Measurements from ENCODE around the gene AMFR. TPM values are rescaled to one million over a fixed set of nuclear protein-coding genes. Genes with fewer than 3 reads are reported as not detected.

AMFR gene
- total and polyA plus RNA-seq, 4 donors = 43.3 to 309 (median 98.4) TPM

DNA sequence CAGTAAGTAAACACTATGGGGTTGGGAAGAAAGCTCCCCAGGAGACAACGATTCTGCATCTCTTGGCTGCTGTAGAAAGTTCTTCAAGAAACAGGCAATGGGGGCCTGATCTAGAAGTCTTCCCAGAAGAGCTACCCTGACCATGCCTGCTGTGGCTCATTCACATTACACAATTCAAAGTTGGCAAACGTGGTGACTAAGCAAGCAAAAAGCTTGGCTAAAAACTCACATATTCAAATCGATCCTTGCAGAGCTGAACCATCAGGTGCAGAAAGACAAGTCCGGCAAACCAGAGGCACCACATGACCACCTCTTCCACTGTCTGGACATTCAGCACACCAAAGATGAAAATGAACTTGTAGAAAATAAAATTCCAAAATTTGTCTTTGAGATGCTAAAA lies 16.1 kb downstream of the AMFR start (continued):
- TF ChIP-seq, protein P1, sequence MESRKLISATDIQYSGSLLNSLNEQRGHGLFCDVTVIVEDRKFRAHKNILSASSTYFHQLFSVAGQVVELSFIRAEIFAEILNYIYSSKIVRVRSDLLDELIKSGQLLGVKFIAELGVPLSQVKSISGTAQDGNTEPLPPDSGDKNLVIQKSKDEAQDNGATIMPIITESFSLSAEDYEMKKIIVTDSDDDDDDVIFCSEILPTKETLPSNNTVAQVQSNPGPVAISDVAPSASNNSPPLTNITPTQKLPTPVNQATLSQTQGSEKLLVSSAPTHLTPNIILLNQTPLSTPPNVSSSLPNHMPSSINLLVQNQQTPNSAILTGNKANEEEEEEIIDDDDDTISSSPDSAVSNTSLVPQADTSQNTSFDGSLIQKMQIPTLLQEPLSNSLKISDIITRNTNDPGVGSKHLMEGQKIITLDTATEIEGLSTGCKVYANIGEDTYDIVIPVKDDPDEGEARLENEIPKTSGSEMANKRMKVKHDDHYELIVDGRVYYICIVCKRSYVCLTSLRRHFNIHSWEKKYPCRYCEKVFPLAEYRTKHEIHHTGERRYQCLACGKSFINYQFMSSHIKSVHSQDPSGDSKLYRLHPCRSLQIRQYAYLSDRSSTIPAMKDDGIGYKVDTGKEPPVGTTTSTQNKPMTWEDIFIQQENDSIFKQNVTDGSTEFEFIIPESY (IDR thresholded peaks at IDR 0.05) = no peak
- TF ChIP-seq GABPA (IDR thresholded peaks at IDR 0.05 in 1 of 2, conservative IDR thresholded peaks at IDR 0.05 in 1 of 2) (no peak), TAF1 (conservative IDR thresholded peaks at IDR 0.05) (no peak), FOXA2 (IDR thresholded peaks at IDR 0.05) (no peak), EGR1 (IDR thresholded peaks at IDR 0.05; ENCODE audit: low read depth in 2 of 2) (no peak), RAD21 (IDR thresholded peaks at IDR 0.05) (peak; percentile 11 to 52), HNF4G (IDR thresholded peaks at IDR 0.05) (peak; percentile 54), SP1 (IDR thresholded peaks at IDR 0.05) (peak; percentile 43)

DNA sequence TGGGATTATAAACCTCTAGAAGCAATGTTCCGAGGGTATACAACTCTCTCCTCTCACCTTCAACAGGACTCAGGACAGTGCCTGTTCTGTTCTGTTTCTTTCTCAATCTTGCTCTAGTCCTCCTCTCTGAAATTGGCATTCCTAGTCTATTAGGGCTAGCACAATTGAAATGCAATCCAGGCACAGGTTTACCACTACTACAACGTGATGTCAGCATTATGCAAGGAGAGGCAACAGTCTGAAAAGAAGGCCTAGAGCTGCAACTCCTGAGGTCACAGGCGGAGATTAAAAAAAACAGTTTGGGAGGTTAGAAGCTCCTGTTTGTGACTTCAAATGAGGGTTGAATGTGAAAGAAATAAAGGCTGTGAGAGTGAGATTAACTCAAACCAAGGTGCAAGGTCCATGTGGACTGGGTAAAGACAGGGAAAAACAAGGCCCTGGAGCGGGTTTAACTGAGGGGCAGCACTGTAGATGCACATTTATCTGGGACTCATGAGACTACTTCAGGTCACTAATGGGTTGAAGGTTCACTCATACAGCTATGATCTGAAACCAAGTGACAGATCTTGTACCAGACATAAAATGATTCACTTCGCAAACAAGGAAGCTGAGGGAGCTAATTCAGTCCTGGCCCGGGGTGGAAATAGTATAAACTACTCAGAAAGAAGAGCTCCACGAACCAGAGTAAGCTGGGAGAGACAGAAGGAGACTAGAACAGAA lies 16.8 kb downstream of the AMFR start:
- Histone ChIP-seq H3K36me3 (ENCODE audit: control insufficient read depth in 4 of 4, insufficient read depth in 3 of 4, low read depth in 1 of 4, low read length in 3 of 4) (peaks cover 2 to 35% (median 22%) of the 10 kb centered on the region in 4 donors), H3K9me3 (ENCODE audit: control insufficient read depth in 4 of 4, low read length in 3 of 4) (no peaks in the 10 kb centered on the region), H3K27me3 (ENCODE audit: control insufficient read depth in 4 of 4, insufficient read depth in 4 of 4, low read length in 3 of 4) (no peaks in the 10 kb centered on the region), H3K4me1 (ENCODE audit: control insufficient read depth in 4 of 4, insufficient read depth in 4 of 4, low read length in 3 of 4) (peaks cover 6 to 31% (median 20%) of the 10 kb centered on the region in 4 donors), H3K9ac (ENCODE audit: low read depth in 1 of 2, low read length in 2 of 2) (peak overlapping the region in 1 of 2 donors; percentile 65), H3K4me3 (ENCODE audit: low read depth in 1 of 3, low read length in 3 of 3) (no peak overlapping the region), H3K27ac (ENCODE audit: low read depth in 1 of 2, low read length in 2 of 2) (peak overlapping the region; percentile 85 to 95)
- TF ChIP-seq, protein P2, sequence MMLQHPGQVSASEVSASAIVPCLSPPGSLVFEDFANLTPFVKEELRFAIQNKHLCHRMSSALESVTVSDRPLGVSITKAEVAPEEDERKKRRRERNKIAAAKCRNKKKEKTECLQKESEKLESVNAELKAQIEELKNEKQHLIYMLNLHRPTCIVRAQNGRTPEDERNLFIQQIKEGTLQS (IDR thresholded peaks at IDR 0.05) = peak; percentile 46
- peak in 1 of 2 donors; percentile 36 for TF ChIP-seq JUND (IDR thresholded peaks at IDR 0.05)
- TF ChIP-seq FOXA1 (IDR thresholded peaks at IDR 0.05) = no peak
- peak; percentile 36 to 59 for TF ChIP-seq RXRA (IDR thresholded peaks at IDR 0.05)
- TF ChIP-seq HNF4G (IDR thresholded peaks at IDR 0.05) = peak; percentile 16
- TF ChIP-seq RAD21 (IDR thresholded peaks at IDR 0.05) = no peak
- TF ChIP-seq SP1 (IDR thresholded peaks at IDR 0.05) = peak; percentile 46
- no peak for TF ChIP-seq NR2F2 (IDR thresholded peaks at IDR 0.05)
- TF ChIP-seq, protein P3, sequence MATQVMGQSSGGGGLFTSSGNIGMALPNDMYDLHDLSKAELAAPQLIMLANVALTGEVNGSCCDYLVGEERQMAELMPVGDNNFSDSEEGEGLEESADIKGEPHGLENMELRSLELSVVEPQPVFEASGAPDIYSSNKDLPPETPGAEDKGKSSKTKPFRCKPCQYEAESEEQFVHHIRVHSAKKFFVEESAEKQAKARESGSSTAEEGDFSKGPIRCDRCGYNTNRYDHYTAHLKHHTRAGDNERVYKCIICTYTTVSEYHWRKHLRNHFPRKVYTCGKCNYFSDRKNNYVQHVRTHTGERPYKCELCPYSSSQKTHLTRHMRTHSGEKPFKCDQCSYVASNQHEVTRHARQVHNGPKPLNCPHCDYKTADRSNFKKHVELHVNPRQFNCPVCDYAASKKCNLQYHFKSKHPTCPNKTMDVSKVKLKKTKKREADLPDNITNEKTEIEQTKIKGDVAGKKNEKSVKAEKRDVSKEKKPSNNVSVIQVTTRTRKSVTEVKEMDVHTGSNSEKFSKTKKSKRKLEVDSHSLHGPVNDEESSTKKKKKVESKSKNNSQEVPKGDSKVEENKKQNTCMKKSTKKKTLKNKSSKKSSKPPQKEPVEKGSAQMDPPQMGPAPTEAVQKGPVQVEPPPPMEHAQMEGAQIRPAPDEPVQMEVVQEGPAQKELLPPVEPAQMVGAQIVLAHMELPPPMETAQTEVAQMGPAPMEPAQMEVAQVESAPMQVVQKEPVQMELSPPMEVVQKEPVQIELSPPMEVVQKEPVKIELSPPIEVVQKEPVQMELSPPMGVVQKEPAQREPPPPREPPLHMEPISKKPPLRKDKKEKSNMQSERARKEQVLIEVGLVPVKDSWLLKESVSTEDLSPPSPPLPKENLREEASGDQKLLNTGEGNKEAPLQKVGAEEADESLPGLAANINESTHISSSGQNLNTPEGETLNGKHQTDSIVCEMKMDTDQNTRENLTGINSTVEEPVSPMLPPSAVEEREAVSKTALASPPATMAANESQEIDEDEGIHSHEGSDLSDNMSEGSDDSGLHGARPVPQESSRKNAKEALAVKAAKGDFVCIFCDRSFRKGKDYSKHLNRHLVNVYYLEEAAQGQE (IDR thresholded peaks at IDR 0.05) = no peak
- no peak for TF ChIP-seq FOXA2 (IDR thresholded peaks at IDR 0.05)
- TF ChIP-seq HNF4A (conservative IDR thresholded peaks at IDR 0.05) = peak; percentile 64 to 72
- WGBS = 47% methylated on average over 7 of the region's 7 CpGs
- no peak for DNase-seq (ENCODE audit: low spot score)

Measured in liver (tissue), 9 donors.